GM19372 (cell line): ENCODE results near the gene NTN1.

Experiments
- ATAC-seq: cut with Tn5 transposase; IDR thresholded peaks from one replicate; pipeline ENCODE4 v1.9.1; 2021; ENCODE audit warnings: mild to moderate bottlenecking, low read depth, moderate library complexity; ENCODE audit not compliant: unreplicated experiment

NTN1 gene

DNA sequence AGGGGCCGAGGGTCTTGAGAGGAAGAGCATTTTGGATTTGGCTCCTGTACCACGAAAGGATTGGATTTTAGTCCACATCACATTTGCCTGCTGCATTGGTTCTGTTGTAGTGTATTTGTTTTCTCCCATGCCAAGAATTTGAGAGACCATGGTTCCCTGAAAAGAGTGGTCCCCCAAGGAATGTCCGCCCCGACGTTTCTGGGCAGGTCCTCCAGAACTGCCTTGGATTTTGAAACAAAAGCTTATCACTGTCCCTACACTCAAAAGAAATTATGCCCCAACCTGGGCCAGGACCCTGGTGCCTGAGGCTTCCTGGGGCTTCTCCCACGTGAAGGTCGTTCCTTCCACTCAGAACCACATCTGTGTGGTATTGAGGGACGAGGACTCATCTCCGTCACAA is 10.8 kb downstream of the NTN1 start:
- no peak for ATAC-seq

DNA sequence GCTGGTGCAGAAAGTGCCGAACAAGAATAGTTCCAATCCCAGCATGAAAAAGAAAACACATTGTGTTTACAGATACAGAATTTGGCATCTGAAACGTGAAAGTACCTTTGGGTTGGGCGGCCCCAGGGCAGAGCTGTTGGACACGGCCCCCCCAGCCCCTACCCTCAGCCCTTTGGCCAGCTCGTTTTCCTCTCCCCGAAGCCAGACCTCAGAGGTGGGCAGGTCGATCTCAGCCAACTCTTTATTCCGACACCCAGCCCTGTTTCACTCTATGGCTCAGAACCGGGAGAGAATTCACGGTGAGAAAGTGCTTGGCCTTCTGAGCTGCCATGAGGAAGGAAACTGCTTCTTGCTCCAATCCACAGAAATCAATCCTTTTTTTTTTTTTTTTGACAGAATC is 11.3 kb downstream of the NTN1 start:
- ATAC-seq, result no peak

DNA sequence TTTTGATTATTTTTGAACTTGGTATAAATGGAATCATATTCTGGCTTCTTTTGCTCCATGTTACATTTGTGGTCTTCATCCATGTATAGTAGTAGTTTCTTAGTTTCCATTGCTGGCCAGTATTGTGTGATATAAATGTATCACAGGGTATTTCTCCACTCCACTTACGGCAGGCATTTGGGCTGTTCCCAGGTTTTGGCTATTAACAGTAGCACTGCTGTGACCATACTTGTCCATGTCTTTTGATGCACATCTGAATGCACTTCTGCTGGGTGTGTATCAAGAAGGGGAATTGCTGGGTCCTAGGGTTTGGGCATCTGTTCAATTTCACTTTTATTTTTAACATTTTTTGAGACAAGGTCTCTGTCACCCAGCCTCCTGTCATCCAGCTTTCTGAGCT is 13.9 kb downstream of the NTN1 start:
- ATAC-seq, result no peak

DNA sequence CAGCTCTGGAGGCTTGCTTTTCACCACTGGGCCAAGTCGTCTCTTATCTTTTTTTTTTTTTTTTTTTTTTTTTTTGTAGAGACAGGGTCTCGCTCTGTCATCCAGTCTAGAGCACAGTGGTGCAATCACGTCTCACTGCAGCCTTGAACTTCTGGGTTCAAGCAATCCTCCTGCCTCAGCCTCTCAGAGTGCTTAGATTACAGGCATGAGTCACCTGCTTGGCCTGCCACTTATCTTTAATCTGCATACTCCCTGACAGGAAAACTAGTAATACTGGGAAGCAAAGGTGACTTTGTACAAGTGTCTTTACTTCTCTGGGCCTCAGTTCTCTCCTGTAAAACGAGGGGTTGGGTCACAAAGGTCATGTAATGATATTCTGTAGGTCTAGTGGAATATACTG is 15.0 kb downstream of the NTN1 start:
- ATAC-seq, result no peak

DNA sequence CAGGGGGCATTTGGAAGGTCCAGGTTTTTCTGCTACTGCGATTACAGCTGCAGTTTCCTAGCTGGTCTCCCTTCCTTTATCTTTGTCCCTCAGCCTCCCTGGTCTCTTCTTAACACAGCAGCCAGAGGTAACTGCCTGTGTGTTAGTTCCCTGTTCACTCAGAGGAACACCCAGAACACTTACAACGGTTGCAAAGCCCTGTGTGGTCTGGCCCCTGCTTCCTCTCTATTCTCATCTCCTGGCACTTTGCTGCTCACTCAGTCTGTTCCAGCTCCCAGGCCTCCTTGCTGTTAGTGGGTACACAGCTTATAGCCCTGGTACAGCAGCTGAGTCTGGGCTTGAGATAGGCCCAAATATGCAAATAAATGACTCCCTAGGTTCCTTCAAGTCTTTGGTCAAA is 16.4 kb downstream of the NTN1 start:
- no peak for ATAC-seq

DNA sequence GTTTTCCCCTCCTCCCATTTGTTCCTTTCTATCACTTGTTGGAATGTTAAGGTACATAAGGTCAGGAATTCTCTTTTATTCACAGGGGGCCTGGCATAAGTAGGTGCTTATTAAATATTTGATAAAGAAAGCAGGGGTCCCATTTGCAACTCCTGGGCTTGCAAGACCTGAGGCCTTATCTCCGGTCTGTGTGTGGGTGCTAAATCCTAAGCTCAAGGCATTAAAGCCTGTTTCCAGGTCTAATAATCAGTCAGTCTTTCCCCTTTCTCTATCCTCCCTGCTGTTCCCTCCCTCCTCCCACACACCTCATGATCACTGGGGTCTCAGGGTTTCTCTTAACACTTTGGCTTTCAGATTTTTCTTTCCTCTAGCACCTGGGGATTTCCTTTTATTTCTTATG is 17.1 kb downstream of the NTN1 start:
- ATAC-seq, result no peak

DNA sequence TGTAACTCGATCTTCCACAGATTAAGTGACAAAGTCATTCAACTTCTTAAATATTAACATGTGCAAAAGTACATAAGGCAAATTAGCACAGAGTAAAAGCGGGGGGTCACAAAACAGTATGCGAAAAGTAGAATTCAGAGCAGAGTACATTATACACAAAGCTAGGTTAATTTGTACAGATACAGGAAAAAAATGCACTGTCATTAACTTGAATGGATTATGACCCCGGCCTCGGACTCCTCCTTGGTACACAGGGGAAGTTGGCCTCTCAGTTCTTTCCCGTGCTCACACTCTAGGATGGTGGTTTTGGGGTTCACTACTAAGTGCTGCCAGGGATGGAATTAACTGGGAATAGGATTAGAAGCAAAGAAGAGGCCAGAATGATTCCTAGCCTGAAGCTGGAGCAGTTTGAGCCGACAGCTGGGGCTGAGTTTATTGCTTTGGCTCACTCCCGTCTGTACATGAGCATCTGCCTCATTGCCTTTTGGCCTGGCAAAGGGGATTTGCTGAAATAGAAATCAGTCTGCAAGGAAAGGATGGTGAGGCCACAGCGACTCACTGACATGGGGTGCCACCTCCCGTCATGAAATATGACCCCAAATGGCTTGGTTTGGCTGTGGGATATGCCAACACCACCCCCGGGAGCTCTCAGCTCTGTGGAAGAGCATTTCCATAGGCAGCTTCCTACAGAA is 23.6 kb downstream of the NTN1 start:
- ATAC-seq, result no peak

DNA sequence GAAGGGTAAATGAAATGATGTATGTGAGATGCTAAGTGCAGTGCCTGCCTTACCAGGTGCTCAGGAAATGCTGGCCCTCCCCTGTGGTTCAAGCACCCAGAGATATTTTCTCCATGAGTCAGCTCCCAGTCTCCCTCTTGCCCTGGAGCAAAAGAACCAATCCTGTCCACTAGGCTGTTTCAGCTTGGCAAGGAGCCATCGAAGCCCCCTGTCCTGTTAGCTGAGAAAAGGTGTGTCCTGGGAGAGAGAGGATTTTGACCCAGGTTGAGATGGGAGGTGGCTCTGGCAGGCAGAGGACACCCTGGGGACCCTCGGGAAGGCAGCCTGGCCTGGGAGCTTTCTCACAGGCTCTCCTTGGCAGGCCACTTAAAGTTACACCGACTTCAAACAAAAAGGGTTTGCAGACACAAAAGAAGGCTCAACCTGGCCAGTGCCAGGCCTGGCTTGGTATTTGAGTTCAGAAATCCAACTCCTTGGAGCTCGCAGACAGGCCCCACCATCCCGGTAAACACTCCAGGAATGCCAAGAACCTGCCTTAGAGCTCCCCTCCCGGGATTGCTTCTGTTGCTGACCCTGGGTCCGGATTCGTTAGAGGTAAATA is 29.6 kb downstream of the NTN1 start:
- ATAC-seq, result no peak

DNA sequence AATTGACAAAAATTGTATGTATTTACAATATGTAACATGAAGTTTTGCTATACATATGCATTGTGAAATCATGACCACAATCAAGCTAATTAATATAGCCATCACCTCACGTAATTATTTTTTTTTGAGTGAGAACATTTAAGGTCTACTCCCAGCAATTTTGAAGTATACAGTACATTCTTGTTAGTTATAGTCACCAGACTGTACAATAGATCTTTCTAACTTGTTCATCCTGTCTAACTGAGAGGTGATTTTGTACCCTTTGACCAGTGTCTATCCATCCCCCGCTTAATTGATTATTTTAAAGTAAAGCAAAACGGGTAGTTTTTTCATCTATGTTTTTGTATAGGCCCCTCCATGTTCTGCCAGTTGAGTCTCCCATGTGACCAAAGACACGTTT is 30.3 kb downstream of the NTN1 start:
- ATAC-seq, result no peak

DNA sequence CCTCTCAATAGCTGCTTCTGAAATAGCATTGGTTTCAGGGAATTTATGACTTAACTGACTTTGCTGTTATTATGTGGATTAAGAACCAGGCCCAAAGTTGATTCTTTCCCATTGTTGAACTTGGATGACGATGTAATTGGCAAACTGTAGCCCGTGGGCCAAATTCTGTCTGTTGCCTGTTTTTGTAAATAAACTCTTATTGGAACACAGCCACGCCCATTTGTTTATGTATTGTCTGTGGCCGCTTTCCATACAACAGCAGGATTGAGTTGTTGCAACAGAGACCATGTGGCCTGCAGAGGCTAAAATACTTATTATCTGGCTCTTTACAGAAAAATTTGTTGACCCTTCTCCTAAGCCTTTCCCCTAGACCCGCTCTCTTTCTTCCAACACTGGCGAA is 31.6 kb downstream of the NTN1 start:
- ATAC-seq, result no peak

DNA sequence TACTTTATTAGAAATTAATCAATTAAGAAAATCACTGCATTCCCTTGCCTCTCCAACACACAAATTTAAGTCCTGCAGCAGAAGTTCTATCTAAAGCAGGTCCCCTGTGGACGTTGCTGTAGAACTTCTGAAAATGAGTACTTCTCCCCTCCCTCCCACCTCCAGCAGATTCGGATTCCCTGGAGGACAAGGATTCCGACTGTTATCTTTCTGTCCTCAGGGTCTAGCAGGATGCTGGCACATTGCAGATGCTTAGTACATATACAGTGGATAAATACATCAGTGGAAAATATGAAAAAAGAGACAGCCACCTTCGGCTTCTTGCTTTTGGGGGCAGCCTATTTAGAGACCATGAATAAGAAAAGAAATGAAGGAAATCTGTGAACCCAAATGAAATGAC is 32.1 kb downstream of the NTN1 start:
- no peak for ATAC-seq

DNA sequence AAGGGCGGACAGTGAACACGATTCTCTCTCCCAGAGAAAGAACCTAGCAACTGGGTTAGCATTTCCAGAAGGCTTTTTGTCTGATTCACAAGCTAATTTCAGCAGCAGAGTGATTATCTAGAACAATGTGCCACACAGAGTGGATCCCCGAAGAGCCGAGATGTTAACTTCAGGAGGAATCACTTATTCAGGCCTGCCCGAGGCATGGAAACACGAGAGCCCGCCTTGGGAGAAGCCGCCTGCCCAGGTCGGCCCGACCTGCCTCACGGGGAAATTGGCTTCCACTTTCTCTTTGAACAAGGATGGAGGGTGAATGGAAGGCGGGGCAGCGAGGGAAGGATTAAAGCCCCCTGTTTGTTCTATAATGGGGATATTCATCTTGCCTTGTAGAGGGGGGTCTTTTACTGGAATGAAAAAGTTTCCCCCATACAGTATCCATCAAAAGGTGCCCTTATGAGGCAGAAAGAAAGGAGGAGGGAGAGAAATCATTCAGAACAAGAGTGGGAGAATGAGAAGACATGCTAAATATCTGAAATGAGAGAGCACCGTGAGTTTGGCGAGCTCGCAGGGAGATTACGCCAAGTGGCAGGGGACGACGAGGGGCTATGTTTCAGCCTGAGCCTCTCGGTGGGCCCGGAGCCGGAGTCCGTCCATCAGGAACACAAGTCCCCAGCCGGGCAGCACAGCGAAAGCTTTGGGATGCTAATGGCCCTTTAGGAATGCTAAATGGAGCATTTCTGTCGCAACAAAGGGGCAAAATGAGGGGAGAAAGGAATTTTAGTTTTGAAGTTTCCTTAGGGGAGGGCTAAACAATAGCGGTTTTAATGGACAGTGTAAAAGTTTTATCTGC is 33.0 kb downstream of the NTN1 start:
- no peak for ATAC-seq

DNA sequence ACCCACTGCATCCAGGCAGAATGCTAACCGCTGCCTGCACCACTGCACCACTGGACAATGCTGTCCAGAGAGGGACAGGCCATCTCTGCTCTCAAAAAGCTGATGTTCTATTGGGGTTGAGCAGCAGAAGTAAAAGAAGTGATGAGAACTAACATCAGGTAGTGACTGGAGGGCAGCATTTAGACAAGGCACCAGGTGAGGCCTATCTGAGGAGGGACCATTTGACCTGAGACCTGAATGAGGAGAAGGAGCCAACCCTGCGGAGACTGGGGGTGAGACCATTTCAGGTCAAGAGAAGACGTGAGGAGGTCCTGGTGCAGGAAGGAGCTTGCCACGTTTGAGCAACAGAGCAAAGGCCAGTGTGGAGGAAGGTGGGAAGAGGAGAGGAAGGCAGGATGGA is 34.0 kb downstream of the NTN1 start:
- ATAC-seq, result no peak

DNA sequence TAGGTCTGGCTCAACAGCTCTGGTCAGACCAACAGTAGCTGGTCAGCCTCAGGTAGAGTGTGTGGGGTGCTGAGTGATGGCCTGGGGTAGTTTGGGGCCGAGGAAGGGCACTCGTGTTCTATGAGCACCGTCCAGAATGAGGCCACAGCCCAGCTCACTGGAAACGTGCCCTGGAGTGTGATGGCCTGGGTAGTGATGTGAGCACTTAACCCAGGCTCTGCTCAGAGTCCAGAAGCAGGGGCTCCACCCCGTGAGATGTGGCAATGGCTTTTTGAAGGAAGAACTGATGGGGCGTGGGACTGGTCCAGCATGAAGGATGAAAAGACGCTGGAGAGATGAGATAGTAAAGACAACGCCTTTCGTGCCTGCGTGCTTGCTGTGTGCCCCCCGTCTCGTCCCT is 35.3 kb downstream of the NTN1 start:
- ATAC-seq, result no peak

DNA sequence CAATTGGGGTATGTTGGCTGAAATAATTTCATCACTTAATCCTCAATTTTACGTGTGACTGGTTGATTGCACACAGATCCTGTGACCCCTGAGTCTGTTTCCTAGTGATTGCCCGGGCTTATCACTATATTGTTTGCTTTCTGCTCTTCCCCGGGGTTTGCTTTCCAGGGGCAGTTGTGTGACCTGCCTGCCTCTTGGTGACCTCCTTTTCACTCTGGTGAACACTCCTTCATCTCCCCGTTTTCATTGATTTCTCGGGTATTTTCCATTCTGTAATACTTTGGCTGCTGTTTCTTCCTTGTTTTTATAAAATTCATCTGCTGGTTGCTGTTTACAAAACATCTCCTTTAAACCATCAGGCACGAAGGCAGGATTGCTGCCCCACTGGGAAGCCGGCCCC is 36.0 kb downstream of the NTN1 start:
- ATAC-seq, result no peak

DNA sequence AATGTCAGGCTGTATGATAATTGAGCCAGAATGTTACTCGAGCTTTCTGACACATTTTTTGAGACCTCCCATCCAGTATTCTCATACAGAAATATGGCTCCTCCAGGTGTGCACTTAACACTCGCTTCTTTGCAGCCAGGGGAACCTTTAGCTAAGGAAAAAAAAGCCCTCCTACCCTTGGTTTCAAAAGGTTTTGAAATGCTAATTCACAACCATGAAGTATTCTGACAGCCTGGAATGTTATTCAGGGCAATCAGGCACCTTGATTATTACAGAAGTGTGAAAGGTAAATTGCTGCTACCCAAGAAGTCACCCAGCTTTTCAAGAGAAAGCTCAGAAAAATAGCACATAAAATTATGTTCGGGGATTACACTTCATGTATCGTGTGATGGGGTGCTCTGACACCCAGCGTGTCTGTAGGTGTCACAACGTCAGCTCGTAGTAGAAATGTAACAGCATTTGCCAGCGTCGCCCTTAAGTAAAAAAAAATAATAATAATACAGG is 41.1 kb downstream of the NTN1 start:
- ATAC-seq, result no peak

DNA sequence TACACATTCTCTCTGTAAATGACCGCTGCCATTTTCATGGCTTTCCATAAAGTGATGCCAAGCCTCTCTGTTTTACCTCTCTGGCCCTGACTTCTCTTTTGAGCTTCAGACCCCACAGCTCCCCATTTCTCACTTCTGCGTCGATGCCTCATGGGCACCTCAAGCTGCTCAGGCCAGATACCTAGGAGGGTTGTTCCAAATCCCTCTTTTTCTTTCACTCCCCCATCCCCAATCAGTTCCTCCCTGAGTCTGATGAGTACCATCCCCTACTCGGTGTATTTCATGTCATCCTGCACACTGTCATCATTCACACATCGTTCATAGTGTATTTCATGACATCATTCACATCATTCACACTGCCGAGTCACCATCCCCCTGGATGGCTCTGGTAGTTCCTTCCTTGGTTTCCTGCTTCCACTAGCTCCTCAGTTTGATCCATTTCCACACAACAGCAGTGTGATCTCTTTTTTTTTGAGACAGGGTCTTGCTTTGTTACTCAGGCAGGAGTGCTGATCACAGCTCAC is 43.1 kb downstream of the NTN1 start:
- ATAC-seq, result no peak

DNA sequence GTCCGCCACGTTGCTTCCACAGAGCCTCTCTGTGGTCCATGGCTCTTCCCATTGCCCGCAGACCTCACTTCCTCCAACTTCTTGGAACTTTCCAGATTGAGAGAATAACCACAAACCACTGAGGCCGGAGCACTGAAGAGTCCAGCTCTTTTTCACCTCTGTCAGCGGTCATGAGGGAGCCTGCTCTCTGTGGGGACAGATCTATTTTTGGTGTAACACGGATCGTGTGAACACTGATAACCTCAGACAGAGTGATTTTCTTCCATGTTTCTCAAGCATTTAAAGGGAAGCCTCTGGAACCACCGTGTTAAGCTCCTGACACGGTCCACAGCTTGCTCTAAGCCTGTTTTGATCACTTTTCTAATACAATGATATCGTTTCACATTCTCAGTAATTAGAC is 49.7 kb downstream of the NTN1 start:
- ATAC-seq, result no peak

DNA sequence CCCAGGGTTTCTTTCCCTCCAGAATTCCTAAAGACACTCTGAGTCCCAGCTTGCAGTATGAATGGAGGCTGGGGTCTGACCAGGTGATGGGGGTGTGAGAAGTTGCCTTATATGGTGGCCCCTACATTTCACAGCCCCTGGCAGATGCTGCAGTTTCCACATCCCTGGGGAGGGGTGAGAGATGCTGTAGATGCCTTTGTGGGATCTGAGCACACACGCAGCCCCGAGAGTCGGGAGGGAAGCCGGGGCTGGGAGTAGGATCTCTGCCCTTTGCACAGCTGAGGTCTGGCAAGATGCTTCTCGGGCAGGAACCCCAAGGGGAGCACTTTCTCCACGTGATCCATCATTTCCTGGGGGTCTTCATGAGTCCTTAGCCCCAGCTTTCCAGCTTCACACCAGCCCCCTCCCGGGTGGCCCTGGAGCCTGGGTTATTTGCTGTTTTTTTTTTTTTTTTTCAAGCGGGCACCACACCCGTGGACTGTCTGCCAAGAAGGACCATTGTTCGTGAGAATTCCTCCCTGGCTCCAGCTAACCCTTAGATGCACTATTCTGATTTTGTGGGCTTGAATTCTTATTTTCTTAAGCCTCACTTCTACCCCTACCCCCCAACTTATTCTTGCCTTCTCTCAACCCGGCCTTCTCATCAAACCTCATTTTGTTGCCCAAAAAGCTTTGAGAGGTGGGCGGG is 50.6 kb downstream of the NTN1 start:
- ATAC-seq, result no peak

DNA sequence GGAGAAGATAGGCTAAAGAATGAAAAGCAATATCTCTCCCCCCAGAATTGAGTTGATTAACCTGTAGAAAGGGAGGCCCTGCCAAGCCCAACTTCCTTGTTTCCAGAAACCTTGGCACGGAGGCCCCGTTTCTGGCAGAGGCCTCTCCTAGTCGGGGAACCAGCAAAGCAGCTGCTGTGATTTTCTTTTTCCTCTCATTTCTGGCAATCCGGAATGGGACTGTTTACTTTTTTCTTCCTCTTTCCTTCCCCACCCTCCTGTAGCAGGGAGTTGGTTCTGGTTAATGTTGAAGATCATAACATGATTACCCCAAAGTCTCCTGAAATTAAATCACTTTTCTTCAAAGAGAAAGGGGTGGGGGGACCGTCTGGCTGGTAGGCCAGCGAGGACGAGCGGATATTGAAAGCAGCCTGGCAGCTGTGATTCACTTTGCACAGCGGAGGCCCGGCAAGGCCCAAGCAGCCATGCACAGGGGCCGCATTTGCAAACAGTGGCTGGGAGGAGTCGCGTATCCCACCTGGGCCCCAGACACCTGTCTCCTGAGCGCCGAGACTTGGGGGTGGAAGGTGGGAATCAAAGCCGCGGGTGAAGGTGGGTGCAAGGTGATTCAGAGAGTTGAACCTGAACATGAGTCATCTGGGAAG is 51.5 kb downstream of the NTN1 start:
- no peak for ATAC-seq
